BJ (cell line): ENCODE results near the gene CTIF. TPM values are rescaled to one million over a fixed set of nuclear protein-coding genes. Genes with fewer than 3 reads are reported as not detected.

Experiments used
- CTCF ChIA-PET: fragments of 350-600 bp; formaldehyde crosslinking; extraction: SDS; loops from one replicate; lab custom pipeline; 2021; ENCODE audit warnings: antibody characterized with exemption, inconsistent platforms; lab: Yijun Ruan, JAX
- POLR2A ChIA-PET: fragments of 300-600 bp; sonication (Branson Sonifier 250); formaldehyde crosslinking; extraction: SDS; loops from one replicate; lab custom pipeline; 2021; ENCODE audit warnings: antibody characterized with exemption; lab: Charles Lee
- DNase-seq: peaks from one replicate; pipeline ENCODE4 v3.0.0-alpha.2; 2011; ENCODE audit warnings: low read depth
- H3K27me3 ChIP-seq: 2 replicates; pipeline ENCODE4 v1.6.0; 2011; ENCODE audit warnings: low read length; ENCODE audit not compliant: control insufficient read depth, insufficient read depth
- H3K36me3 ChIP-seq: 2 replicates; pipeline ENCODE4 v1.5.1; 2011; ENCODE audit warnings: low read length; ENCODE audit not compliant: control insufficient read depth, insufficient read depth
- H3K4me3 ChIP-seq: 2 replicates; pipeline ENCODE4 v1.5.1; 2011; ENCODE audit warnings: low read depth, mild to moderate bottlenecking, control low read depth, low read length
- CTCF ChIP-seq: IDR thresholded peaks from 2 replicates; pipeline ENCODE4 v1.5.1; 2011; ENCODE audit warnings: low read depth, mild to moderate bottlenecking, control low read depth, inconsistent platforms, low read length, moderate library complexity; ENCODE audit not compliant: insufficient read depth
- polyA plus RNA-seq: library from polyadenylated mRNA; depleted of rRNA; stranded (reverse); fragments of >200 nt; gene quantifications from 2 replicates; pipeline ENCODE4 v1.2.3, GENCODE V29; 2011

Gene CTIF
- polyA plus RNA-seq, 1 experiment: 105 TPM

GRCh38 chr18:48696218-48696617, 157.4 kb downstream of the CTIF start:
- DNase-seq: no peak
- Histone ChIP-seq H3K27me3 (no peaks in the 10 kb centered on the region), H3K4me3 (no peak overlapping the region), H3K36me3 (peaks cover 16% of the 10 kb centered on the region)
- POLR2A ChIA-PET: no interaction called here
- CTCF ChIA-PET: interaction anchor here (0.6 kb wide), 1 partner anchor 542 kb away, joined by 3 read pairs; no protein-coding TSS in a partner anchor
- TF ChIP-seq CTCF: no peak

- POLR2A ChIA-PET: no interaction called here
- no peak for TF ChIP-seq CTCF
- Histone ChIP-seq H3K27me3 (no peaks in the 10 kb centered on the region), H3K4me3 (no peak overlapping the region), H3K36me3 (peaks cover 14% of the 10 kb centered on the region)
- CTCF ChIA-PET: interaction anchor here (1.0 kb wide), 1 partner anchor 33 kb away, joined by 3 read pairs; no protein-coding TSS in a partner anchor
- DNase-seq: no peak
These were observed 158.6 kb downstream of the CTIF start for GRCh38 chr18:48697441-48697840.

- ChIA-PET CTCF (no interaction called here), POLR2A (no interaction called here)
- H3K36me3 ChIP-seq: peaks cover 16% of the 10 kb centered on the region
These were observed 159.9 kb downstream of the CTIF start for GRCh38 chr18:48698707-48699106.

GRCh38 chr18:48699761-48700160, 160.9 kb downstream of the CTIF start:
- Histone ChIP-seq H3K27me3 (no peaks in the 10 kb centered on the region), H3K4me3 (no peak overlapping the region), H3K36me3 (peaks cover 15% of the 10 kb centered on the region)
- DNase-seq: no peak
- CTCF ChIA-PET: no interaction called here
- POLR2A ChIA-PET: no interaction called here
- no peak for TF ChIP-seq CTCF

More at GRCh38 chr18:48698707-48699106, 159.9 kb downstream of the CTIF start:
- Histone ChIP-seq H3K4me3 (no peak overlapping the region), H3K27me3 (no peaks in the 10 kb centered on the region)
- no peak for DNase-seq
- TF ChIP-seq CTCF: no peak

- ChIA-PET CTCF (no interaction called here), POLR2A (no interaction called here)
- H3K27me3 ChIP-seq: no peaks in the 10 kb centered on the region
- DNase-seq: no peak
- peaks cover 19% of the 10 kb centered on the region for H3K36me3 ChIP-seq
- H3K4me3 ChIP-seq: no peak overlapping the region
- no peak for TF ChIP-seq CTCF
These were observed 161.6 kb downstream of the CTIF start for GRCh38 chr18:48700446-48700845.
